Measurements from ENCODE around the gene OR6J1.
"Not testable (repeated sequence)": the region's sequence is repeated elsewhere in the genome, so short reads cannot be mapped to it uniquely, and the experiment has no call there.

Gene OR6J1

GRCh38 chr14:22588526-22589095, 55.5 kb downstream of the OR6J1 start:
- Mint-ChIP-seq H3K9me3 (no peaks in the 10 kb centered on the region), H3K27ac (peak overlapping the region; percentile 97), H3K27me3 (ENCODE audit: low read depth) (peaks cover 12% of the 10 kb centered on the region), H3K36me3 (ENCODE audit: low read depth) (peaks cover 26% of the 10 kb centered on the region), H3K4me3 (peak overlapping the region; percentile 89), H3K4me1 (ENCODE audit: low read depth) (peaks cover 49% of the 10 kb centered on the region)

DNA sequence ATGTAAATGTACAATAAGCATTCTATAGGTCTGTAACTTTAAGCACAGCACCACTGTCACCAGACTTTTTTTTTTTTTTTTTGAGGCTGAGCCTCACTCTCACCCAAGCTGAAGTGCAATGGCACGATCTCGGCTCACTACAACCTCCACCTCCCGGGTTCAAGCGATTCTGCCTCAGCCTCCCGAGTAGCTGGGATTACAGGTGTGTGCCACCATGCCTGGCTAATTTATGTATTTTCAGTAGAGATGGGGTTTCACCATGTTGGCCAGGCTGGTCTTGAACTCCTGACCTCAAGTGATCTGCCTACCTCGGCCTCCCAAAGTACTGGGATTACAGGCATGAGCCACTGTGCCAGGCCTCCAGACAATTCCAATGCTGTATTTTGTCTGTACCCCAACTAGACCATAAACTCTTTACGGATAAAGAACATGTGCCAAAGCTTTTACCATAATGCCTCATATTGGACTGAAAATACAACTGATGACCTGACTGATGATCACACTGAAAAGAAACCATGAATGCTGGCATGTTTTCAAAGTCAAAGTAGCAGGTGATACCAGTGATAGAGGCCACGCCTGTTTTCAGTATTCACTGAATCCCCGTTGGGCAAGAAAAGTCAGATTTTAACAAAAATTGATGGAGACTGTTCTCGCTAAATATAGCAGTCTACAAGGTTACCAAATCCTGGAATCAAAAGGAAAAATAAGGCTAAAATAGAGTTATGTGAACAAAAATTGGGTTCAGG, 56.3 kb downstream of the OR6J1 start:
- H3K9me3 Mint-ChIP-seq; H3K27me3 Mint-ChIP-seq (ENCODE audit: low read depth): not testable (repeated sequence)
- Mint-ChIP-seq H3K4me3 (peak overlapping the region; percentile 89), H3K36me3 (ENCODE audit: low read depth) (peaks cover 29% of the 10 kb centered on the region), H3K4me1 (ENCODE audit: low read depth) (peaks cover 56% of the 10 kb centered on the region), H3K27ac (peak overlapping the region; percentile 97)

DNA sequence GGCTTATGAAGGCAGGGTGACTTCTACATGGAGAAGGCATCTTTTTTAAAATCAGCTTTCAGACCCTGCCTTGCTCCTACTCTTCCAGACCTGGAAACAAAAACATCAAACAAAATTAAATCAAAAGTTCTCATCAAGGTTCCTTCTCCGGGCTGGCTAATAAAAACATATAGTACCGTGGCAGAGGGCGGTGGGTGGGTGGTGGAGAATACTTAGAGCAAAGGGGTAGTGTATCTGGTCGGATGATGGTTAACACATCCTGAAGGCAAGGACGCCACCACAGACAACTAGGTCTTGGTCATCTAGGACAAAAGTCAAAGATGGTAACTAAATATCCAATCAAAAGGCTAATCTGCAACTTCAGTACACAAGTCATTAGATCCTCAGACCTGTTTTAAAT, 56.9 kb downstream of the OR6J1 start:
- Mint-ChIP-seq H3K27ac (peak overlapping the region; percentile 62), H3K4me1 (ENCODE audit: low read depth) (peaks cover 58% of the 10 kb centered on the region), H3K9me3 (no peaks in the 10 kb centered on the region), H3K4me3 (peak overlapping the region; percentile 89), H3K27me3 (ENCODE audit: low read depth) (peaks cover 3% of the 10 kb centered on the region), H3K36me3 (ENCODE audit: low read depth) (peaks cover 29% of the 10 kb centered on the region)

GRCh38 chr14:22583994-22584393, 60.2 kb downstream of the OR6J1 start:
- H3K27ac Mint-ChIP-seq, result peak overlapping the region; percentile 27
- H3K36me3 Mint-ChIP-seq (ENCODE audit: low read depth), result peaks cover 33% of the 10 kb centered on the region
- peaks cover 1% of the 10 kb centered on the region for H3K27me3 Mint-ChIP-seq (ENCODE audit: low read depth)
- peaks cover 54% of the 10 kb centered on the region for H3K4me1 Mint-ChIP-seq (ENCODE audit: low read depth)
- H3K9me3 Mint-ChIP-seq, result no peaks in the 10 kb centered on the region
- H3K4me3 Mint-ChIP-seq, result no peak overlapping the region

Measured in T-helper 1 cell treated with Interleukin-12 subunit alpha and Interleukin-12 subunit beta and Interleukin-4 antibody, amounts not matched to agents 30 μg/mL and 1 μg/mL, for 36 hours (primary cell).